ENCODE results near the gene METTL1. TPM values are rescaled to one million over a fixed set of nuclear protein-coding genes. Genes with fewer than 3 reads are reported as not detected.
A peak's percentile ranks its signal among the peaks of the same experiment; 100 is the strongest.

METTL1 gene
- total and polyA plus RNA-seq, 2 donors (not counting 1 experiment from before 2014, with no cell fraction given), result 9.1 to 9.2 TPM

DNA sequence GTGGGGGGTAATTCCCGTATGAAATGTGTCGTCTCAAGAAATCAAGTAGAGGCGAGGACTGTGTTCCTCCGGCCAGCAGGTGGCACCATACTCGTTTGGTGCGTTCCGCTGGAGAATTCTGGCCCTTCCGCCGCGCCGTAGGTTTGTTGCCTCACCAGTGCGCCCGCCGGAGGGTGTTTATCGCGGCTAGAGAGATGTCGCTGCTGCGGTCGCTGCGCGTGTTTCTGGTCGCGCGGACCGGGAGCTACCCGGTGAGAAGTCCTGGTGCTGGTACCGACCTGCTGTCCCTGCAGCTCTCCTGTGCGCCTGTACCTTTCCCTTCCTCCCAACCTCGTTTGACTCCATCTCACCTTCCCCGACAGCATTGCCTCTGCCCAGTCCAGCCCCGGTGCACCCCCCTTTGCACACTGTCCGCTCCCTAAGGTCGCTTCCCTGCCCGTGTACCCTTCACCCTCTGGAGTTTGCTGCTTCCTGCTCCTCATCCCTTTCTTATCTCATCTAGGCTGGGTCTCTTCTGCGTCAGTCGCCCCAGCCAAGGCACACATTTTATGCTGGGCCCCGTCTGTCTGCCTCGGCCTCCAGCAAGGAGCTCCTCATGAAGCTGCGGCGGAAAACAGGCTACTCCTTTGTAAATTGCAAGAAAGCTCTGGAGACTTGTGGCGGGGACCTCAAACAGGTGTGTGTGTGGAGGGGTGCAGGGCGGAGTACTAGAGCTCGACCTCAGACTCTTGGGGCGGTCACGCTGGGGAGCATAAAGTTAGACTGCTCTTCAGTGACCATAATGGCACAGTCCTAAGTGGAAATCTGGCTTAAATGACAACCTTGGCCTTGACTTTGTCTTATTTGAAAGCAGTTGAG is 10.9 kb upstream of the METTL1 start, which contains the start of gene TSFM:
TSFM (plus strand) TSS at position 180 of the 858 bp plus-strand sequence; CDS start at position 195, 15 bp downstream.
- peaks cover 25% of the 10 kb centered on the region for H3K79me2 ChIP-seq (ENCODE audit: control insufficient read depth, insufficient read depth, low read length)
- H3K9me3 ChIP-seq (ENCODE audit: control extremely low read depth in 1 of 3, control insufficient read depth in 2 of 3, insufficient read depth in 1 of 3, low read length in 2 of 3), result no peaks in the 10 kb centered on the region
- peaks cover 18% of the 10 kb centered on the region for H3K4me1 Mint-ChIP-seq
- H3K4me2 ChIP-seq (replicated peaks; ENCODE audit: low read depth, low read length, poor library complexity, severe bottlenecking), result peak within 1 kb of the TSS; percentile 98
- TF ChIP-seq EZH2 (IDR thresholded peaks at IDR 0.05; ENCODE audit: borderline replicate concordance, insufficient read depth, low read depth, low read length, poor library complexity, severe bottlenecking), result no peak
- TF ChIP-seq, protein P1, sequence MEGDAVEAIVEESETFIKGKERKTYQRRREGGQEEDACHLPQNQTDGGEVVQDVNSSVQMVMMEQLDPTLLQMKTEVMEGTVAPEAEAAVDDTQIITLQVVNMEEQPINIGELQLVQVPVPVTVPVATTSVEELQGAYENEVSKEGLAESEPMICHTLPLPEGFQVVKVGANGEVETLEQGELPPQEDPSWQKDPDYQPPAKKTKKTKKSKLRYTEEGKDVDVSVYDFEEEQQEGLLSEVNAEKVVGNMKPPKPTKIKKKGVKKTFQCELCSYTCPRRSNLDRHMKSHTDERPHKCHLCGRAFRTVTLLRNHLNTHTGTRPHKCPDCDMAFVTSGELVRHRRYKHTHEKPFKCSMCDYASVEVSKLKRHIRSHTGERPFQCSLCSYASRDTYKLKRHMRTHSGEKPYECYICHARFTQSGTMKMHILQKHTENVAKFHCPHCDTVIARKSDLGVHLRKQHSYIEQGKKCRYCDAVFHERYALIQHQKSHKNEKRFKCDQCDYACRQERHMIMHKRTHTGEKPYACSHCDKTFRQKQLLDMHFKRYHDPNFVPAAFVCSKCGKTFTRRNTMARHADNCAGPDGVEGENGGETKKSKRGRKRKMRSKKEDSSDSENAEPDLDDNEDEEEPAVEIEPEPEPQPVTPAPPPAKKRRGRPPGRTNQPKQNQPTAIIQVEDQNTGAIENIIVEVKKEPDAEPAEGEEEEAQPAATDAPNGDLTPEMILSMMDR (IDR thresholded peaks at IDR 0.05), result peak; percentile 94
- H3K9me3 Mint-ChIP-seq (ENCODE audit: insufficient read depth), result no peaks in the 10 kb centered on the region
- H3K27me3 Mint-ChIP-seq, result no peaks in the 10 kb centered on the region
- ChIA-PET POLR2A (interaction anchor here (0.7 to 0.8 kb wide), 2 partner anchors 36 to 278 kb away, joined by 3 to 5 read pairs; no protein-coding TSS in a partner anchor), CTCF (interaction anchor here (0.6 to 6.9 kb wide), 17 partner anchors 11 to 127 kb away, joined by 3 to 59 read pairs (median 4); partner anchors contain the start of genes CYP27B1, EEF1AKMT3, MARCHF9 and METTL1)
- peak; percentile 99 for ATAC-seq (ENCODE audit: low read depth)
- H2AFZ ChIP-seq (ENCODE audit: insufficient read depth, low read depth, low read length, poor library complexity, severe bottlenecking), result peak within 1 kb of the TSS; percentile 91
- H4K20me1 ChIP-seq (ENCODE audit: control insufficient read depth, insufficient read depth, low read length, poor library complexity, severe bottlenecking), result no peaks in the 10 kb centered on the region
- DNase-seq, result peak; percentile 96
- H3K36me3 ChIP-seq (replicated peaks in 1 of 2; ENCODE audit: control extremely low read depth in 1 of 2, control insufficient read depth in 1 of 2, extremely low read depth in 1 of 2, insufficient read depth in 2 of 2, low read length in 1 of 2), result peaks cover 9 to 26% of the 10 kb centered on the region in 2 experiments
- H3K9ac ChIP-seq (ENCODE audit: low read length), result peak within 1 kb of the TSS; percentile 94
- peak within 1 kb of the TSS; percentile 83 to 100 (median 98) for H3K4me3 ChIP-seq (ENCODE audit: control extremely low read depth in 1 of 5, extremely low read depth in 1 of 5, insufficient read depth in 1 of 5, low read depth in 2 of 5, low read length in 4 of 5)
- H3K27ac ChIP-seq (ENCODE audit: low read length in 2 of 2), result peak within 1 kb of the TSS; percentile 45 to 77
- intact Hi-C loops (cut with micrococcal nuclease), result loop anchor here (1.0 to 5.0 kb wide), 5 partner anchors 11 to 122 kb away; partner anchors contain the start of genes EEF1AKMT3 and METTL1
- peak within 1 kb of the TSS; percentile 96 for H3K27ac Mint-ChIP-seq
- H3K4me3 Mint-ChIP-seq, result peak within 1 kb of the TSS; percentile 100
- no peaks in the 10 kb centered on the region for H3K27me3 ChIP-seq (replicated peaks in 1 of 4; ENCODE audit: control extremely low read depth in 1 of 4, control insufficient read depth in 3 of 4, insufficient read depth in 4 of 4, low read length in 3 of 4)
- peaks cover 9 to 17% of the 10 kb centered on the region in 2 donors for H3K4me1 ChIP-seq (ENCODE audit: control insufficient read depth in 2 of 2, insufficient read depth in 2 of 2, low read length in 2 of 2)
- under 1% methylated on average over 45 of the region's 45 CpGs for WGBS (ENCODE audit: insufficient coverage)
